Stimulated activated CD8-positive, alpha-beta memory T cell treated with anti-CD3 and anti-CD28 coated beads, Interleukin-15, amount 100 ng/mL, for 48 hours (primary cell): ENCODE measurements around the gene ZNF563.
"Not testable (repeated sequence)": the region's sequence is repeated elsewhere in the genome, so short reads cannot be mapped to it uniquely, and the experiment has no call there.

ENCODE experiments used
- DNase-seq, 2 donors: peaks; one replicate each; pipeline ENCODE4 v3.0.0-alpha.2; 2020; ENCODE audit warnings: low read depth in 2 of 2

Gene ZNF563

DNA sequence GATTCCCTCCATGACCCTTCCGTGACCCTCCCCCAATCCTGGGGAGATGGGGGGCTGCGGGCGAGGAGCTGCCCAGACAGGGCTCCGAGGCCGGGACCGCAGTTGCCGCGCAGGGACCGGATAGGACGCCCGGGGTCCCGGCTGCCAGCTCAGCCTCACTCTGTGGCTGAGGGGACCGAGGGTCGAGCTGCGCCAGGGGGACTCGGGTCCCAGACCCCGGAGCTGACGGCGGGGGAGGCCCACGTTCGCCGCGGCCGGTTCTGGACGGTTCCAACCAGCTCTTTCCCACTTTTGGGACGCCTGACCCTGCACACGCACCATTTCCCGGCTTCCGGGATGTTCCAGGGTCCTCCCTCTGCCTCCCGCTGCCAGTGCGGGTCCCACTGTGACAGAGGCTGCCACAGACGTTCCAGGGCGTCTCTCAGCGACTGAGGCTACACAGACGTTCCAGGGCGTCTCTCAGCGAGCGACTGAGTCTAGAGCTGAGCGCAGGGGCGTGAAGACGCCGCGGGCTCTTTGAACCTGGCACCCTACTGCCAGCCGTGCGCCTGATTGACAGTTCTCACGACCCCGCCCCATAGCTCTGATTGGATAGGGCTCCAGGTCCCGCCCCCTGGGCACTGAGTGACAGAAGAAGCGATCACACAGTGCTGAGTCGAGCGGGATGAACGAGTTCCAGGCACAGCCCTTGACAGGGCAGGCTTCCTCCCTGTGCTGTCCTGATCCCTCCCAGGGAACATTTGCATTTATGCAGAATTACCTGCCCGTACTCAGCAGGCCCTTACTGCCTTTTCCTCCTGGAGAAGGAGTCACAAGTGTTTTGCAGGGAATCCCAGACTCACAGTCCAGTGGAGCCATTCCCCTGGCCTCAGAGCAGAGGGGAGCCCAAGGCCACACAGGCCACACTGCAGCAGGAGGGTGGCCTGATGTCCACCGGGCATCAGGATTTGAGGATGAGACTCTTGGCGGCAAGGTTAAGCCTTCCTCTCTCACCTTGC, at the start of gene ZNF563:
Gene ZNF563, minus strand, starts transcription at position 472 of the 998 bp plus-strand sequence. Its CDS starts 151 bp downstream, at position 321.
- peak; percentile 95 to 97 for DNase-seq

DNA sequence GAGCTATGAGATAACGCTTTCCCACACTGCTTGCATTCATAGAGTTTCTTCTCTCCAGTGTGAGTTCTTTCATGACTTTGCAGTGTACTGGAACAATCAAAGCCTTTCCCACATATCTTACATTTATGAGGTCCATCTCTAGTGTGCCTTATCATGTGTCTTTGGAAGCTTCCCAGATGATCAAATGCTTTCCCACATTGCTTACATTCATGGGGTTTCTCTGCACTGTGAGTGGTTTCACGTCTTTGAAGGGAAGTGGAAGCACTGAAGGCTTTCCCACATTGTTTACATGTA, 47.0 kb upstream of the ZNF563 start:
- no peak for DNase-seq

DNA sequence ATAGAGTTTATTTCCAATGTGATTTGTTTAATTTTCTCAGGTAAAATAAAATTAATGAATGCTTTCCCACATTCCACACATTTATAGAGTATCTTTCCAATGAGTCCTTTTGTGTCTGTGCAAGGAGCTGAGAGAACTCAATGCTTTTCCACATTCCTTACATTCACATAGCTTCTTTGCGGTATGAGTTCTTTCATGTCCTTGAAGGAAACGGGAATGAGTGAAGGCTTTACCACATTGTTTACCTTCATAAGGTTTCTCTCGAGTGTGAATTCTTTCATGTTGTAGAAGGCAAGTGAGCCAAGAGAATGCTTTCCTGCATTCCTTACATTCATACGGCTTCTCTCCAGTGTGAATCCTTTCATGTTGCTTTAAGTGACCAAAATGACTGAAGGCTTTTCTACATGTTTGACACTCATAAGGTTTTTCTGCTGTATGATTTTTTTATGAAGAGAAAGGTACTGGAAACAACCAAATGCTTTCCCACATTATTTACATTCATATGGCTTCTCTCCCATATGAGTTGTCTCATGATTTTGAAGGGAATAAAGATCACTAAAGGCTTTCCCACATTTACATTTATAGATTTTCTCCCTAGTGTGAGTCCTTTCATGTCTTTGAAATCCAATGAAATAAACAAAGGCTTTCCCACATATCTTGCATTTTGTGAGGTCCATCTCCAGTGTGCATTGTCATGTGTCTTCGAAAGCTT, 46.5 kb upstream of the ZNF563 start:
- DNase-seq = no peak

DNA sequence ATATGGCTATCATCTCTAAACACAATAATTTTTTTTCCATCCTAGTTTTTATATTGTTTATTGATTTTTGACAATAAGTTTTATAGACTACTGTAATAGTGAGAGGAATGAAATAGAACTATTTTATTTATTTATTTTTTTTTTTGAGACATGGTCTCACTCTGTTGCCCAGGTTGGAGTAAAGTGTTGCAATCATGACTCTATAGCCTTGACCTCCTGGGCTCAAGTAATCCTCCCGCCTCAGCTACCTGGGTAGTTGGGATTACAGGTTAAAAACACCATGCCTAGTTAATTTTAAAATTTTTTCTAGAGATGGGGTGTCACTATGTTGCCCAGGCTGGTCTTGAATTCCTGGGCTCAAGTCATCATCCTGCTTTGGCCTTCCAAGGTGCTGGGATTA, 40.6 kb upstream of the ZNF563 start:
- no peak for DNase-seq

DNA sequence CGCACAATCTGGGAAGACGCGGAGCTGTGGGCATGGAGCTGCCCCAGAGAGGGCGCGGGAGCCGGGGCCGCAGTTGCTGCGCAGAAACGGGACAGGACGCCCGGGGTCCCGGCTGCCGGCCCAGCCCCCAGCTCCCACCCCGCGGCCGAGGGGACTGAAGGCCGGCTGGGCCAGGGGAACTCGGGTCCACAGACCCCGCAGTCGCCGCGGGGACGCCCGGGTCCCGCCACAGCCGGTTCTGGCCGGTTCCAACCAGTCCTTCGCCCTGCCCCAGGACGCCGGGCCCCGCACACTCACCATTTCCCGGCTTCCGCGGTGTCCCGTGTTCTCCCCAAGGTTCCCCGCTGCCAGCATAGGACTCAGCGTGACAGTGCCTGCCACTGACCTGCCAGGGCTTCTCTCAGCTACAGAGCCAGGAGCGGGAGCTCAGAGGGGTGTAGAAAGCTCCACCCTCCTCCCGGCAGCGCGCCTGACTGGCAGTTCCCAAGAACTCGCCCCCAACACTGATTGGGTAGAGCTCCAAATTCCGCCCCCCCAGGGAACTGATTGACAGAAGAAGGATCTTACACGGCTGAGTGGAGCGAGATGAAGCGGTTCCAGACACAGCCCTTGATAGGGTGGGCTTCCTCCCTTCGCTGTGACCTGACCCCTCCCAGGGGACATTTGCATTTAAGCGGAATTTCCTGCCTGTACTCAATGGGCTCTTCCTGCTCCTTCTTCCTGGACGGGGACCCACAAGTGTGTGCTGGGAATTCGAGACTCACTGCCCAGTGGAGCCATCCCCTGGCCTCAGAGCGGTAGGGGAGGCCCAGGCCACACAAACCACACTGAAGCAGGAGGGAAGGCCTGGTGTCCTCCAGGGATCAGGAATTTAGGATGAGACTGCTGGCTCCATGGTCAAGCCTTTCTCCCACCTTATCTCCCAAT, 32.1 kb upstream of the ZNF563 start, which contains the start of gene ZNF442:
Gene ZNF442, minus strand, starts transcription at position 448 of the 927 bp plus-strand sequence. CDS start 2,052 bp downstream, outside the sequence.
- DNase-seq = peak; percentile 74 to 83

DNA sequence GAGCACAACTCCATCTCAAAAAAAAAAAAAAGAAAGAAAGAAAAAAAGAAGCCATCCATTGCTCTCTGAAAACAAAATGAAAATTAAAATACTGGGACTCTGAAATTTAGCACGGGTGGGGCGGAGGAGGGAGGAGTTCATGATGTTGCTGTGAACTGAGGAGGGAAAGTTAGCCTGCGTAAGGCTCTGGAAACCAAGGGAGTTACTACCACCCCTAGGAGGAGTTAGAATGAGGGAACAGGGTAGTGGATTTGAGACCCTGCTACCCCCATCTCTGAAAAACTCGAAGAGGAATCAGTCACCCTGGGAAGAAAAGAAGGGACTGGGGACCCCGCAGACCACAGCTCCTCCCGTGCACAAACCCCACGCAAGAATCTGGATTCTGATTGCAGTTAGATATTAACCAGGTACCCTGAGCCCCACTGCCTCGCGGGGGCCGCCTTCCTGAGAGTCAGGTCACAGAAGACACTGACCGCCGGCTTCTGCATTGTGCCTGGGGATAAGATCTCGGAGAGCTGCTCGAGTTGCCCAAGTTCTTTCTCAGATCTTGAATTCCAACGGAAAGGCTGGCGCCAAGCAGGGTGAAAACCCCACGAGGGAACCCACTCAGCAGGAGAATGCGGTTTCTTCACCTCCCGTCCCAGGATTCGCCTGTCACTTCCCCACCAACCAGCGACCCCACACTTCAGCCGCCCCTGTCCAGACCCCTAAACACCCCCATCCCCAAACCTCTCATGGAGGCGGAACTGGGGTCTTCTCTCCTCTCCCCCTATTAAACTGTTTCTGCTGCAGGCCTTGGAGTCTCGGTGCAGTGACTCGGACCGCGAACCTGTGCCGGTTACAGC, 31.2 kb upstream of the ZNF563 start:
- DNase-seq = no peak

DNA sequence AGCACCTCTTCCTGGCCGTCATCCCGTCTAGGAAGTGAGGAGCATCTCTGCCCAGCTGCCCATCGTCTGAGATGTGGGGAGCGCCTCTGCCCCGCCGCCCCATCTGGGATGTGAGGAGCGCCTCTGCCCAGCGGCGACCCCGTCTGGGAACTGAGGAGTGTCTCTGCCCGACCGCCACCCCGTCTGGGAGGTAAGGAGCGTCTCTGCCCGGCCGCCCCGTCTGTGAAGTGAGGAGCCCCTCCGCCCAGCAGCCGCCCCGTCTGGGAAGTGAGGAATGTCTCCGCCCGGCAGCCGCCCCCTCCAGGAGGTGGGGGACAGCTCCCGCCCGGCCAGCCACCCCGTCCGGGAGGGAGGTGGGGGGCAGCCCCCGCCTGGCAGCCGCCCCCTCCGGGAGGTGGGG, 28.8 kb upstream of the ZNF563 start:
- not testable (repeated sequence) for DNase-seq

DNA sequence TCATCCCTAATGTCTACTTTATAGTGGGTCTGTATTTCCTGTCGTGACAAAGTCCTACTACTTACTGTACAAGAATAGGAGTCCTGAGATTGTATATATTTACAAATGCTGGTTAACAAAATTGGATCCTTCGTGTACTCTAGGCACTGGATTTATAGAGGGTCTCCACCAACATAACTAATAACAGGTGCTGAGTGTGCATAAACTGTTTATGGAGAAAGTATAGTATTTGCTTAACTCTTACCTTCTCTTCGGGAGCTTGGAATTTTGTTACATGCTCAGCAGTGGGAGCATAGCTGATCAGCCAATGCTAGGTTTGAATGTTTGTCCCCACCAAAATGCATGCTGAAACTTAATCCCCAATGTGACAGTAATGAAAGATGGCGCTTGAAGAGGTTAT, 19.9 kb upstream of the ZNF563 start:
- DNase-seq = no peak

DNA sequence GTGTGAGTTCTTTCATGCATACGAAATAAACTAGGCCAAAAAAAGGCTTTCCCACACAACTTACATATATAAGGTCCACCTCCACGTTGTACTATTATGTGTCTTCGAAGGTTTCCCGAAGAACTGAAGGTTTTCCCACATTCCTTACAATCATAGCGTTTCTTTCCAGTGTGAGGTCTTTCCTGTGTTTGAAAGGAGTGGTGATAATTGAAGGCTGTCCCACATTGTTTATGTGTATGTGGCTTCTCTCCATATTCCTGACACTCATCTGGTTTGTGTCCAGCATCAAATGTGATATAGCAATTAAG, 17.4 kb upstream of the ZNF563 start:
- no peak for DNase-seq

DNA sequence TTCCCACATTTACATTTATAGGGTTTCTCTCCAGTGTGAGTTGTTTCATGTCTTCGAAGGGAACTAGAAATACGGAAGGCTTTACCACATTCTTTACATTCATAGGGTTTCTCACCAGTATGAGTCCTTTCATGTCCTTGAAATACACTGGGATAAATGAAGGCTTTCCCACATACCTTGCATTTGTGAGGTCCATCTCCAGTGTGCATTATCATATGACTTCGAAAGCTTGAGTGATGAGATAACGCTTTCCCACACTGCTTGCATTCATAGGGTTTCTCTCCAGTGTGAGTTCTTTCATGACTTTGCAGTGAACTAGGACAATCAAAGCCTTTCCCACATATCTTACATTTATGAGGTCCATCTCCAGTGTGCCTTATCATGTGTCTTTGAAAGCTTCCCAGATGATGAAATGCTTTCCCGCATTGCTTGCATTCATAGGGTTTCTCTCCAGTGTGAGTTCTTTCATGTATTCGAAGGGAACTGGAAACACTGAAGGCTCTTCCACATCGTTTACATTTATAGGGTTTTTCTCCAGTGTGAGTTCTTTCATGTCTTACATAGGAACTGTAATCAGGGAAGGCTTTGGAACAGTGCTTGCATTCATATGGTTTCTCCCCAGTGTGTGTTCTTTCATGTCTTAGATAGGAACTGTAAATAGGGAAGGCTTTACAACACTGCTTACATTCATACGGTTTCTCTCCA, 16.9 kb upstream of the ZNF563 start:
- DNase-seq = no peak

DNA sequence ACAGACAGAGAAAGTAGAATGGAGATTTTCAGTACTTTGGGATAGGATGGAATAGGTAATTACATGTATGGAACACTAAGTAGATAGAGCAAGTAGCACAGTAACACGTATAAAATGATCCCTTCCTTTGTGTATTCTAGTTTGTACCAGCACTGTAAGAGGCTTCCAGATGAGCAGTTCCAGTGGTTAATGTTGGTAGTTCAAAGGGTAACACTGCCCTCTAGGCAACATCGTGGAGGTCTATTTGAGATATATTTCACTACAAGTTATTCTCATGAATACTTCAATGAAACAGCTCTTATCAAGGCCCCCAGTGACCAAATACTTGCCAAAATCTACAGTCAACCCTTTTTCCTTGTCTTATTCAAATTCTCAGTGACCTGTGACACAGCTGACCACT, 13.5 kb upstream of the ZNF563 start:
- DNase-seq = no peak

DNA sequence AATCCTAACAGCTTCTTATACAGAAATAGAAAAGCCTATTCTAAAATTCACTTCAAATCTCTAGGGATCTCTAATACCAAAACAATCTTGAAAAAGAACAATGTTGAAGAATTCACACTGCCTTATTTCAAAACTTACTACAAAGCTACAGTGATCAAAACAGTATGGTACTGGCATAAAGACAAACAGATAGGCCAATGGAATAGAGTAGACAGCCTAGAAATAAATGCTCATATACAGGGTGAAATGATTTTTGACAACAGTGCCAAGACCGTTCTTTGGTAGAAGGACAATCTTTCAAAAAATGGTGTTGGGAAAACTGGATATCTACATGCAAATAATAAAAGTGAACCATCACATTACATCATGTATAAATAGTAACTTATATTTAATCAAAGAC, 11.8 kb upstream of the ZNF563 start:
- no peak for DNase-seq

DNA sequence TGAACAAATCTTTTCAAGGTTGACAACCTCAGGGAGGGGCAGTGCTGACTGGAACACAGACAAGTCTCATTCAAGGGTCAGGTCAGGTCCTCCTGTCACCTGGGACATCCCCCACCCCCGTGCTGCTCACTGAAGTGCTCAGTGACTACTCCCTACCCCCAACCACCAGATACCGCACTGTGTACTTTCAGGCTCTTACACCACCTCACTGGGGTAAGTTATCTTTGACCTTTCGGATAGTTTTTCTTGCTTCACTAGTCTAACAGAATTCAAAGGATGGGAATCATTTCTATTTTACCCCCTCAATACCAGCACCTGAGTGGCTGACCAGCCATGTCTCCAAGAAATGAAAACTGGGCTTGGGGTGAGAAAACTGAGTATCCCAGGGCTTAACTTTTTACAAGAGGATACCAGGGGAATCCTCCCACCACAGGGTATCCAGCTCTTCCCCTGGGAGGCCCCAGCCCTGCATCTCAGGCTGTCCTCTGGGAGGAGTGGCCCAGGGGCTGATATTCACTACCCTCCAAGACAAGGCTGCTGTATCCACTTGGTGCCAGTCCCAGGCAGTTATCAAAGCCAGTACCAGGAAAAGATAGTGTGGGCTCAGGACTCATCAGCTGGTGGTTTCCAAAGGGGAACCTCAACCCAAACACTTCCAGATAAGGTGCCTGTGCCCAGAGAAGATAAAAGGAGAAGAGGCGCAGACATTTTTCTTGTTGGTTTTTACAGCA, 2.1 kb downstream of the ZNF563 start:
- peak; percentile 78 to 80 for DNase-seq

DNA sequence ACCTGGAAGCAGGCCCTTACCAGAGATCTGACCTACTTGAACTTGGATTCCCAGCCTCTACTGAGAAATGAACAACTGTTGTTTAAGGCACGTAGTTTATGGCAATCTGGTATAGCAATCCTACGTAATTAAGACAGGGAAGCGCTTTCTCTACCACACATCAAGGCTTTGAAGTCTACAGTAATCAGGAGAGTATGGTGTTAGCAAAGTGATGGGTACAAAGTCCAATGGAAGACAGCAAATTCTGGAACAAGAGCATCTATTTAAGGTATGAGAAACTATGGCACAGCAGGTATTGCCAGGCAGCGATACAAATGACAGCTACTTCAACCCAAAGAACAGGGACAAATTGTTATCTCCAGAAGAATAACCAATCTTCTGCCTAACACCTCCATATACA, 3.1 kb downstream of the ZNF563 start:
- DNase-seq = no peak

DNA sequence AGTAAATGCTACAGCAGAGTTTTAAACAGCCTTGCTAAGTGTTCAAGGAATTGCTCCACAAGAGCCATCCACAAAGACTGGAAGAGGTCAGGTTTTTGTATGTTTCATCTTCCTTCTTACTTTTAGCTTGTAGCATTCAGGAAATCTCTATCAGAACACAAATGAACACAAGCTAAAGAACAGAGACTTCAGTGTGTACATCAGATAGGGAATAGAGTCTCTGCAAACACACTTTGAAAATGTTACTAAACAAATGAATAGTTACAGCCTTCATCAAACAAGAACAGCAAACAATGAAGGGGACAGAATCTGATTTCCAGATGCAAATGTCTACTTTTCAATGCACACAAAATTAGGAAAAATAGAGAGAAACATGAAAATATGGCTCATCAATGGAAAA, 7.7 kb downstream of the ZNF563 start:
- DNase-seq = no peak

DNA sequence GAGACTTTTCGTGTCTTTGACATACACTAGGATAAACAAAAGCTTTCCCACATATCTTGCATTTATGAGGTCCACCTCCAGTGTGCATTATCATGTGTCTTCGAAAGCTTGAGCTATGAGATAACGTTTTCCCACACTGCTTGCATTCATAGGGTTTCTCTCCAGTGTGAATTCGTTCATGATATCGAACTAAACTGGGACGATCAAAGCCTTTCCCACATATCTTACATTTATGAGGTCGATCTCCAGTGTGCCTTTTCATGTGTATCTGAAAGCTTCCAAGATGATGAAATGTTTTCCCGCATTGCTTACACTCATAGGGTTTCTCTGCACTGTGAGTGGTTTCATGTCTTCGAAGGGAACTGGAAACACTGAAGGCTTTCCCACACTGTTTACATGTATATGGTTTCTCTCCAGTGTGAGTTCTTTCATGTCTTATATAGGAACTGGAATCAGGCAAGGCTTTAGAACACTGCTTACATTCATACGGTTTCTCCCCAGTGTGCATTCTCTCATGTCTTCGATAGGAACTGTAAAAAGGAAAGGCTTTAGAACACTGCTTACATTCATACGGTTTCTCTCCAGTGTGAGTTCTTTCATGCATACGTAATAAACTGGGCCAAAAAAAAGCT, 14.5 kb downstream of the ZNF563 start:
- DNase-seq = no peak

DNA sequence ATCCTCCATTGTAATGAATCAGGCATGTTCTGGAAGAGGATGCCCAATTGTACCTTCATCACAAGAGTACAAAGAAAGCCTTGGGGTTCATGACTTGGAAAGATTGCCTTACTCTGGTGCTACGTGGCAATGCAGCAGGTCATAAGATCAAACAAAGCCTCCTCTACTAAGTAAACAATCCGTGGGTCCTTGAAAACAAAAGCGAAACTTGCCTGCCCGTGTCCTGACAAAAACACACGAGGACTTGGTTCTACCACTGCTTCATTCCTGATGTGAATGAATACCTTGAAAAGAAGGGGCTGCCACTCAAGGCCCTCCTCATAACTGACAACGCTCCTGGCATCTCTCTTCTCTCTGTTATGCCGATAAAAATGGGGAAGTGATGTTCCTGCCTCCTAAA, 18.9 kb downstream of the ZNF563 start:
- no peak for DNase-seq

DNA sequence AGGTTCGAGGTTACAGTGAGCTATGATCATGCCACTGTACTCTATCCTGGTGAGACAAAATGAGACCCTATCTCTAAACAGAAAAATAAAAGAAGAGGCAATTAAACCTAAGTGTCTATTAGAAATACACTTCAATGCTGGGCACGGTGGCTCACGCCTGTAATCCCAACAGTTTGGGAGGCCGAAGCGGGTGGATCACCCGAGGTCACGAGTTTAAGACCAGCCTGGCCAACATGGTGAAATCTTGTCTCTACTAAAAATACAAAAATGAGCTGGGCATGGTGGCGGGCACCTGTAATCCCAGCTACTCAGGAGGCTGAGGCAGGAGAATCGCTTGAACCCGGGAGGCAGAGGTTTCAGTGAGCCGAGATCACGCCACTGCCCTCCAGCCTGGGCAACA, 24.5 kb downstream of the ZNF563 start:
- not testable (repeated sequence) for DNase-seq

DNA sequence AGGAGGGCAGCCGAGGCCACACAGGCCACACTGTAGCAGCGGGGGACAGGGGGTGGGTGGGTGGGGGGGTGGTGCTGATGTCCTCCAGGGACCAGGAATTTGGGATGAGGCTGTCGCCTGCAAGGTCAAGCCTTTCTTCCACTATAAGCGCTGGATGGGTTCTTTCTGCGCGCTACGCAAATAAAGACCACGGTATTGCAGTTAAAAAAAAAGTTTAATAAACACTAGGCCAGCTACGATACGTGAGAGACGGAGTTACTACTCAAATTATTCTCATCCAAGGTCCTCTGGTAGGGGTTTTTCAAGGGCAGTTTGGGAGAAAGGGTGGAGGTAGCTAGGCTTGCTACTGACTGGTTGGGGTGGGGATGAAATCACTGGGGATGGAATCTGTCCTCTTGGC, 38.2 kb downstream of the ZNF563 start:
- DNase-seq = no peak
